HL-60 (cell line): ENCODE data around the gene CADM2.
"Not testable (repeated sequence)": the region's sequence is repeated elsewhere in the genome, so short reads cannot be mapped to it uniquely, and the experiment has no call there.

Source experiments
- DNase-seq, 2 experiments: peaks; one replicate each; pipeline ENCODE4 v3.0.0-alpha.2; 2010 to 2020; ENCODE audit warnings: low read depth in 1 of 2, low spot score in 1 of 2
- H3K27ac ChIP-seq: fragments of 250-450 bp; sonication (Bioruptor Pico); replicated peaks from 2 replicates; pipeline ENCODE4 v1.5.1; 2020; ENCODE audit warnings: mild to moderate bottlenecking, moderate library complexity
- H3K27me3 ChIP-seq: fragments of 250-450 bp; sonication (Bioruptor Pico); 2 replicates; pipeline ENCODE4 v1.5.1; 2021; ENCODE audit warnings: mild to moderate bottlenecking, moderate library complexity; ENCODE audit not compliant: insufficient read depth, poor library complexity, severe bottlenecking
- H3K4me3 ChIP-seq: replicated peaks from 2 replicates; pipeline ENCODE4 v1.5.1; 2011; ENCODE audit warnings: mild to moderate bottlenecking, control low read depth, low read length; ENCODE audit not compliant: insufficient read depth
- CTCF ChIP-seq: IDR thresholded peaks from one replicate; pipeline ENCODE4 v1.5.1; 2011; ENCODE audit warnings: low read length, control low read depth, inconsistent platforms; ENCODE audit not compliant: insufficient read depth
- GABPA ChIP-seq: IDR thresholded peaks from 2 replicates; pipeline ENCODE4 v1.6.1; 2012; ENCODE audit warnings: low read depth
- POLR2AphosphoS5 ChIP-seq: IDR thresholded peaks from 2 replicates; pipeline ENCODE4 v1.6.1; 2012; ENCODE audit warnings: low read depth
- REST ChIP-seq: IDR thresholded peaks from 2 replicates; pipeline ENCODE4 v1.6.1; 2012; ENCODE audit warnings: low read depth; ENCODE audit not compliant: insufficient replicate concordance
- SPI1 ChIP-seq: IDR thresholded peaks from 2 replicates; pipeline ENCODE4 v1.6.1; 2012; ENCODE audit warnings: low read depth, mild to moderate bottlenecking, borderline replicate concordance

The CADM2 gene

GRCh38 chr3:85706130-85706529 lies 747.3 kb downstream of the CADM2 start:
- Histone ChIP-seq H3K27me3 (no peaks in the 10 kb centered on the region), H3K27ac (no peak overlapping the region), H3K4me3 (no peak overlapping the region)
- TF ChIP-seq REST (no peak), CTCF (no peak), SPI1 (no peak), GABPA (no peak), POLR2AphosphoS5 (no peak)
- no peak for DNase-seq

DNA sequence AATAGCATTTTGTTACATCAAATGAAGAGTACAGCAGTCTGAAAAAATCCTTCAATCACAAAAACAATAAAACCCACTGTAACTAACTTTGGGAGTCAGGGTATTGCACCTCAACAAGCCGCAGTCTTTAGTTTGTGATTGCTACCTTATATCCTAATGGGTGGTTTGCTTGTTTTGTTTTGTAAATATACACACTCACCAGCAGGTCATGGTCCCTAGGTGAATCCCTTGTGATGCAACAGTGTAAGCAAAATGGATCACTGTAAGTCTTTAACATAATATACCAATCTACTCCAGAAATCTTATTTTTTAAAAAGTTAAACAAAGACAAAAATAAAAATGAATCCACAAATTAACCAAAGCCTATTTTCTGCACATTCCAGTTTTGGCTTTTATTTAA lies 749.5 kb downstream of the CADM2 start:
- not testable (repeated sequence) for H3K4me3 ChIP-seq, H3K27me3 ChIP-seq, DNase-seq, H3K27ac ChIP-seq

- no peaks in the 10 kb centered on the region for H3K27me3 ChIP-seq
- no peak overlapping the region for H3K4me3 ChIP-seq
- no peak overlapping the region for H3K27ac ChIP-seq
- no peak for TF ChIP-seq CTCF
- no peak for TF ChIP-seq GABPA
- TF ChIP-seq SPI1: no peak
- TF ChIP-seq POLR2AphosphoS5: no peak
- no peak for TF ChIP-seq REST
- DNase-seq: no peak
Observed at GRCh38 chr3:85709346-85709892, 750.6 kb downstream of the CADM2 start.

- no peak for DNase-seq
- Histone ChIP-seq H3K4me3 (no peak overlapping the region), H3K27ac (no peak overlapping the region), H3K27me3 (no peaks in the 10 kb centered on the region)
- no peak for TF ChIP-seq GABPA
- TF ChIP-seq REST: no peak
- TF ChIP-seq SPI1: no peak
- TF ChIP-seq POLR2AphosphoS5: no peak
- TF ChIP-seq CTCF: no peak
Observed at GRCh38 chr3:85710490-85710889, 751.7 kb downstream of the CADM2 start.
